Uterus (tissue), 4 donors: ENCODE results near the gene MAP2. TPM values are rescaled to one million over a fixed set of nuclear protein-coding genes. Genes with fewer than 3 reads are reported as not detected.

Experiments used
- DNase-seq, 2 donors: peaks; one replicate each; pipeline ENCODE4 v3.0.0-alpha.2; 2019 to 2020
- H3K27ac ChIP-seq, 2 donors: fragments of 200-600 bp; sonication (generic); 1 replicate in 1 of 2; 2 replicates in 1 of 2; pipeline ENCODE4 v1.5.1; 2016 to 2018
- H3K27me3 ChIP-seq, 2 donors: fragments of 200-600 bp; sonication (generic); one replicate each; pipeline ENCODE4 v1.5.1; 2018 to 2019; ENCODE audit warnings: control low read depth in 1 of 2
- H3K36me3 ChIP-seq, 2 donors: fragments of 200-600 bp; sonication (generic); one replicate each; pipeline ENCODE4 v1.5.1; 2019; ENCODE audit warnings: control low read depth in 1 of 2
- H3K4me1 ChIP-seq, 2 donors: fragments of 200-600 bp; sonication (generic); one replicate each; pipeline ENCODE4 v1.5.1; 2018 to 2019; ENCODE audit warnings: control low read depth in 1 of 2
- H3K4me3 ChIP-seq, 2 donors: fragments of 200-600 bp; sonication (generic); 1 replicate in 1 of 2; 2 replicates in 1 of 2; pipeline ENCODE4 v1.5.1; 2018 to 2019; ENCODE audit warnings: mild to moderate bottlenecking in 1 of 2
- H3K9me3 ChIP-seq, 2 donors: fragments of 200-600 bp; sonication (generic); one replicate each; pipeline ENCODE4 v1.5.1; 2019; ENCODE audit warnings: control low read depth in 1 of 2
- POLR2A ChIP-seq, 2 donors: fragments of 450-650 bp; IDR thresholded peaks; one replicate each; pipeline ENCODE4 v1.6.1; 2016; ENCODE audit warnings: antibody characterized with exemption in 2 of 2, mild to moderate bottlenecking in 1 of 2, moderate library complexity in 1 of 2
- intact Hi-C: fragments of 100-400 bp; cut with DNase I; formaldehyde crosslinking; loops from one replicate; pipeline ENCODE4 v1.15.1; 2023; ENCODE audit warnings: low total_unique reads
- total RNA-seq, 4 donors: library from RNA; depleted of rRNA in 3 of 4; stranded (reverse); fragments of >200 nt in 3 of 4; gene quantifications; one replicate each; pipeline versions ENCODE4 v1.1.0 to v1.2.4, GENCODE V29; 2014 to 2023
- TF ChIP-seq, protein P1 (sequence below), 4 experiments: fragments of 200-600 bp in 2 of 4; fragments of 450-650 bp in 2 of 4; sonication (generic) in 2 of 4; IDR thresholded peaks; one replicate each; pipeline ENCODE4 v1.5.1; 2016 to 2019; ENCODE audit warnings: antibody characterized with exemption in 4 of 4, mild to moderate bottlenecking in 2 of 4, moderate library complexity in 1 of 4
- donor health status: DM: yes; HTN: yes; CAD: no.

Gene MAP2
- total RNA-seq, 4 donors from 2014 or later, result 4.7 to 18.7 (median 7.6) TPM

DNA sequence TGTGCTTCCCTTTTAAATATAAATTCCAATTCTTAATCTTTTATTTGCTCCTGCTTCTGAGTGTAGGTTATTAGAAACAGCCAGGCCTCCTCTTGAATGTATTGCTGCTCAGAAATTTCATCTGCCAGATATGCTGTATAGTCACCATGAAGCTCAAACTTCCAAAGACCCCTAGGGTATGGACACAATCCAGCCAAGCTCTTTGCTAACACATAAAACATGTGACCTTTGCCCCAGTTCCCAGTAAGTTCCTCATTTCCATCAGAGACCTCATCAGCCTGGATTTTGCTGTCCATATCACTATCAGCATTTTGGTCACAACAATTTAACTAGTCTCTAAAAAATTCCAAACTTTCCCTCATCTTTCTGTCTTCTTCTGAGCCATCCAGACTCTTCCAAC lies 75.2 kb downstream of the MAP2 start:
- no peak for TF ChIP-seq POLR2A (IDR thresholded peaks at IDR 0.05)
- TF ChIP-seq, protein P1, sequence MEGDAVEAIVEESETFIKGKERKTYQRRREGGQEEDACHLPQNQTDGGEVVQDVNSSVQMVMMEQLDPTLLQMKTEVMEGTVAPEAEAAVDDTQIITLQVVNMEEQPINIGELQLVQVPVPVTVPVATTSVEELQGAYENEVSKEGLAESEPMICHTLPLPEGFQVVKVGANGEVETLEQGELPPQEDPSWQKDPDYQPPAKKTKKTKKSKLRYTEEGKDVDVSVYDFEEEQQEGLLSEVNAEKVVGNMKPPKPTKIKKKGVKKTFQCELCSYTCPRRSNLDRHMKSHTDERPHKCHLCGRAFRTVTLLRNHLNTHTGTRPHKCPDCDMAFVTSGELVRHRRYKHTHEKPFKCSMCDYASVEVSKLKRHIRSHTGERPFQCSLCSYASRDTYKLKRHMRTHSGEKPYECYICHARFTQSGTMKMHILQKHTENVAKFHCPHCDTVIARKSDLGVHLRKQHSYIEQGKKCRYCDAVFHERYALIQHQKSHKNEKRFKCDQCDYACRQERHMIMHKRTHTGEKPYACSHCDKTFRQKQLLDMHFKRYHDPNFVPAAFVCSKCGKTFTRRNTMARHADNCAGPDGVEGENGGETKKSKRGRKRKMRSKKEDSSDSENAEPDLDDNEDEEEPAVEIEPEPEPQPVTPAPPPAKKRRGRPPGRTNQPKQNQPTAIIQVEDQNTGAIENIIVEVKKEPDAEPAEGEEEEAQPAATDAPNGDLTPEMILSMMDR (IDR thresholded peaks at IDR 0.05), result no peak
- DNase-seq, result no peak
- intact Hi-C loops, result no loop called here

DNA sequence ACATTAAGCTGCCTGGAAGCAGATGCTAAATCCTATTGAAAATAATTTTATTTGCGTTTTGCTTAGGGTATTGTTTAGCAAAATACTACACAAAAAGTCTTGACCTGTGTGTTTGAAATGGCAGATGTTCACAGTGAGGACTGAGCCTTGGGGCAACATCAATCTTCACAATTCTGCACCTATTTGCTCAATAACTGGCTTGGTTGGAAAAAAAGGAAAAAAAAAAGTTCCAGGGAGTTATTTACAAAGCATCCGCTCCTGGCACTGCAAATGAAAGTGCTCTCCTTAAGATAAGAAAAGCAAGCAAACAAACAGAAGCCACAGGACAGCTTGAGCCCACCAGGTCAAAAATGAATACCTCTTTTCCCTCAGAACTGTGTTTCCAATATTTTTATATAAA lies 77.7 kb downstream of the MAP2 start:
- Histone ChIP-seq H3K27ac (no peak overlapping the region), H3K9me3 (peaks cover 0 to 5% of the 10 kb centered on the region in 2 donors), H3K4me1 (no peaks in the 10 kb centered on the region), H3K4me3 (no peak overlapping the region), H3K27me3 (no peaks in the 10 kb centered on the region), H3K36me3 (no peaks in the 10 kb centered on the region)
- no peak for TF ChIP-seq POLR2A (IDR thresholded peaks at IDR 0.05)
- TF ChIP-seq, protein P1 (IDR thresholded peaks at IDR 0.05), result no peak
- intact Hi-C loops, result no loop called here
- DNase-seq, result no peak

More for the DNA sequence above, 75.2 kb downstream of the MAP2 start:
- H3K27ac ChIP-seq, result no peak overlapping the region
- H3K27me3 ChIP-seq, result no peaks in the 10 kb centered on the region
- H3K4me1 ChIP-seq, result no peaks in the 10 kb centered on the region
- no peaks in the 10 kb centered on the region for H3K36me3 ChIP-seq
- H3K4me3 ChIP-seq, result no peak overlapping the region
- H3K9me3 ChIP-seq, result peaks cover 0 to 5% of the 10 kb centered on the region in 2 donors

DNA sequence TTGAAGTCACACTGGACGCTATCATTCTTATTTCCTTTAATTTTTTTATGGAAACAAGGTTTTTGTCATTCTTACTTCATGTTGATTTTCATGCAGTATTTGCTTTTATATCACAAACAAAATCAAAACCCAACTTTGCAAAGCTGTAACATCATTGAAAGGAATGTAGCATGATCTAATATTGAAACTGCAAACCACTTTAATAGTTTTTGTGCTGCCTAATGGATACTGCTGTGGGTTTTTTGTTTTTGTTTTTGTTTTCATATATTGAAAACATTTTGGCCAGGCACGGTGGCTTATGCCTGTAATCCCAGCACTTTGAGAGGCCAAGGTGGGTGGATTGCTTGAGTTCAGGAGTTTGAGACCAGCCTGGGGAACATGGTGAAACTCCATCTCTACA lies 81.6 kb downstream of the MAP2 start:
- DNase-seq, result no peak
- Histone ChIP-seq H3K4me3 (no peak overlapping the region), H3K4me1 (no peaks in the 10 kb centered on the region), H3K27me3 (no peaks in the 10 kb centered on the region), H3K27ac (no peak overlapping the region), H3K36me3 (no peaks in the 10 kb centered on the region), H3K9me3 (no peaks in the 10 kb centered on the region)
- TF ChIP-seq, protein P1 (IDR thresholded peaks at IDR 0.05), result no peak
- TF ChIP-seq POLR2A (IDR thresholded peaks at IDR 0.05), result no peak
- intact Hi-C loops, result no loop called here

DNA sequence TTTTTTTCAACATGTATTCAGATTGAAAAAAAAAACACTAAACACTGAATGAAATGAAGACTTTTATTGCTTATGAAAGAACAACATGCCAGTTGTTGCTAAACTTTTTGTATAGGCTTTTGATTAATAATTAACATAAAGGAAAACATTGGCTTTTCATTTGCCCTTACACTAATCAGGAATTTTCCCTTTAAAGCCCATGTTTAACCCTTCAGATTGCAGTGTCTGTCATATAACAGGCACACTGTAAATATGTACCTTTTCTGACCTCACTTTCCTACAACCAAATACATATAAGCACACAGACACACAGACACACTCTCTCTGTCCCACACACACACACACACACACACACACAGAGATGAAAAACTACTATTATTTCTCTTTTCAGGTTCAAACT lies 84.4 kb downstream of the MAP2 start:
- Histone ChIP-seq H3K4me3 (no peak overlapping the region), H3K36me3 (no peaks in the 10 kb centered on the region), H3K9me3 (no peaks in the 10 kb centered on the region), H3K27me3 (no peaks in the 10 kb centered on the region), H3K4me1 (no peaks in the 10 kb centered on the region), H3K27ac (no peak overlapping the region)
- DNase-seq, result no peak
- intact Hi-C loops, result no loop called here
- TF ChIP-seq, protein P1 (IDR thresholded peaks at IDR 0.05), result no peak
- no peak for TF ChIP-seq POLR2A (IDR thresholded peaks at IDR 0.05)

DNA sequence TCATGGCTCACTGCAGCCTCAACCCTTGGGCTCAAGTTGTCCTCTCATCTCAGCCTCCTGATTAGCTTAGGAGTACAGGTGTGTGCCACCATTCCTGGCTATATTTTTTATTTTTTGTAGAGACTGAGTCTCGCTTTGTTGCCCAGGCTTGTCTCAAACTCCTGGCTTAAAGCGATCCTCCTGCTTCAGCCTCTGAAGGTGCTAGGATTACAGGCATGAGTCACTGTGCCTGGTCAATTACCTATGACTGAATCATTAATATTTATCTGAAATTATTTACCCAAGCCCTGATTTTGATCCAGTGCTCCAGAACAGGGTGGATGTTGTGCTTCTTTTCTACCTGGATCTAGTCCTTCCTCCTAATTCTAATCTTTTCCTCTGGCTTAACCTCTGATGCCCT lies 87.8 kb downstream of the MAP2 start:
- Histone ChIP-seq H3K27me3 (no peaks in the 10 kb centered on the region), H3K27ac (no peak overlapping the region), H3K4me1 (no peaks in the 10 kb centered on the region), H3K36me3 (no peaks in the 10 kb centered on the region), H3K9me3 (no peaks in the 10 kb centered on the region), H3K4me3 (no peak overlapping the region)
- intact Hi-C loops, result no loop called here
- no peak for DNase-seq
- TF ChIP-seq POLR2A (IDR thresholded peaks at IDR 0.05), result no peak
- TF ChIP-seq, protein P1 (IDR thresholded peaks at IDR 0.05), result no peak
